Measurements from ENCODE around the gene TCP10L.
A peak's percentile ranks its signal among the peaks of the same experiment; 100 is the strongest.
"Not testable (repeated sequence)": the region's sequence is repeated elsewhere in the genome, so short reads cannot be mapped to it uniquely, and the experiment has no call there.

TCP10L gene

DNA sequence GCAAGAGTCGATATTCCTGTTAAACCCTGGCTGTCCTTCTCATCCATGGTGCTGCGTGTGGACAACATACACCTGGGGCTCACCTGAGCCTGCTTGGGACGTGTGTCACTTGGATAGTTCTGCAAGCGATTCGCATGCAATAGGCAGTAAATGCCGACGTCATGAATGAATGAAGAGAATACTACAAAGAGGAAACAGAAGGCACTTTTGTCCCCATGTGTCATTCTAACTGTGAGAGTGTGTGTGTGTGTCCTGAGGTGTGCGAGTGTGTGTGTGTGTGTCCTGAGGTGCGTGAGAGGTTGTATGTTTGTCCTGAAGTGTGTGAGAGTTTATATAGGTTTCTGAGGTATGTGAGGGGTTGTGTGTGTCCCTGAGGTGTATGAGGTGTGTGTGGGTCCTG is 647 bp upstream of the TCP10L start:
- no peak for DNase-seq

GRCh38 chr21:32584472-32584871 is 851 bp downstream of the TCP10L start:
- no peak for DNase-seq

- peak; percentile 19 for DNase-seq
These were observed 3.6 kb downstream of the TCP10L start for GRCh38 chr21:32581732-32582131.

DNA sequence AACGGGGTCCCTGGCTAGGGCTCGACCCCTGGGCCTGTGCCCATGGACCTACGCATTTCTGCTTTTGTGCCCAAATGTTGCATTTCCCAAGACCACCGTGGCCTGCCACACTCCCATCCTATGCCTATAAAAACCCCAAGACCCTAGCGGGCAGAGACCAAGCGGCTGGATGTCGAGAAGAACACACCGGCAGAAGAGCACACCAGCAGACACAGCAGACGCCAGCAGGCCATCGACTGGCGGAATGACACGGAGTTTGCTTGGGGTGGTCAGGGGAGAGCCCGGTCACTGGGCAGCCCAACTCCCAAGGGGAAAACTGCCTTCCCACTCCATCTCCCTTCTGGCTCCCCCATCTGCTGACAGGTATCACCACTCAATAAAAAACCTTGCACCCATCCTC is 4.4 kb downstream of the TCP10L start:
- DNase-seq, result no peak

- DNase-seq, result peak; percentile 70
These were observed 7.1 kb downstream of the TCP10L start for GRCh38 chr21:32578107-32578691.

DNA sequence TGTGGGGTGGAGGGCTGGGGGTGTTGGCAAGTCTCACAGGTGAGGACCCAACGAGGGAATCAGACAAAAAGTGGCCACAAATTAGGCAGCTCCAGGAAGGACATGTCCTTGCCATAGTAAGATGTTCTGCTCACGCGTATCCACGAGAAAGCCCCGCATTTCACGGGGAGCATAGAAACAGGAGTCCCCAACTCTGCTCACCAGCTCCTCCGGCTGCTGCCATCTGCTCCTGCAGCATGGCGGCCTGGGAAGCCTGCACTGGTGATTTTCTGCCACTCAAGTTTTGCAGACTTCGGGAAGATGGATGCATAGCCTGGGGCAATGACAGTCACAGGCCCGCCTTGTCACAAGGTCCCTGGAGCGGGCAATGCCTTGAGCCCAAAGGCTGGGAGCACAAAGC is 9.3 kb downstream of the TCP10L start:
- peak; percentile 50 for DNase-seq

DNA sequence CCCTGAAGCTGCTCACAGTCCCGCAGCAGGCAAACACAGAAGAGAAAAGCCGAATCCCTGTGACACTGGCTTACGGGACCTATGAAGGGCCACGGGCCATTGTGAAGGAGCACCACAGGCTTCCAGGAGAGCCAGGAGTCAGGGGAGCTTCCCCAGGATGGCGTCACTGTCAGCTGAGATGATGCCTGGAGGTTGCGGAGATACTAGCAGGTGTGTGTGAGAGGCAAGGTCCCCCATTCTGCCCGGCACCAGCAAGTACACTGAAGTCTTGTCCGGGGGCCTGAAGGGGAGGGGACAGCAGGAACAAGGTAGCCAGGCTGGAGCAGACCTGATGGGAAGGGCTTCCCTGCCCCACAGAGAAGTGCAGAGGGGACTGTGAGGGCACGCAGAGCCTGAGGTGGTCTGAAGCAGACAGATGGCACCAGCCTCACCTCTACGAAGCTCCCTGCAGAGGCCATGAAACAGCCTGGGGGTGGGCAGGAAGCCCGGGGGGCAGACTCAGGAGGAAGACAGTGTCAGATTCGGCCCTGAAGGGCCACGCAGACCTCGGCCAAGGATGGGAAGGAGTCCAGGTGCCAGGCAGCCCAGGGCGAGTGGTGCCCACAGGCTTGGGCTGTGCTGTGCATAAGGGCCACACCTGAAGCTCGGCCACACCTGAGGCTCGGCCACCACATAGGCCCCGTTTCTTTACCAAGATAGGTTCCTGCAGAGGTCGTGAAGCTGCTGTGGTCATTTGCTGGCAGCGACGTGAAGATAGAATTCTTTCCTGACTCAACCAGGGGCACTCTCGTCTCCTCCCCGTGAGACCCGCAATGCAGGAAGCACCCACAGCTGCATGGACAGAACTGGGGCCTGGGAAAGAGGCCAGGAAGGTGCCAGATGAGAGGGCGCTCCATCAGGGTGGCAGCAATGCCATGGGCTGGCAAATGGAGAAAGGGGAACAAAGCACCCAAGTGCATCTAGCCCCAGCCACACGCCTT is 10.1 kb downstream of the TCP10L start:
- peak; percentile 49 for DNase-seq

DNA sequence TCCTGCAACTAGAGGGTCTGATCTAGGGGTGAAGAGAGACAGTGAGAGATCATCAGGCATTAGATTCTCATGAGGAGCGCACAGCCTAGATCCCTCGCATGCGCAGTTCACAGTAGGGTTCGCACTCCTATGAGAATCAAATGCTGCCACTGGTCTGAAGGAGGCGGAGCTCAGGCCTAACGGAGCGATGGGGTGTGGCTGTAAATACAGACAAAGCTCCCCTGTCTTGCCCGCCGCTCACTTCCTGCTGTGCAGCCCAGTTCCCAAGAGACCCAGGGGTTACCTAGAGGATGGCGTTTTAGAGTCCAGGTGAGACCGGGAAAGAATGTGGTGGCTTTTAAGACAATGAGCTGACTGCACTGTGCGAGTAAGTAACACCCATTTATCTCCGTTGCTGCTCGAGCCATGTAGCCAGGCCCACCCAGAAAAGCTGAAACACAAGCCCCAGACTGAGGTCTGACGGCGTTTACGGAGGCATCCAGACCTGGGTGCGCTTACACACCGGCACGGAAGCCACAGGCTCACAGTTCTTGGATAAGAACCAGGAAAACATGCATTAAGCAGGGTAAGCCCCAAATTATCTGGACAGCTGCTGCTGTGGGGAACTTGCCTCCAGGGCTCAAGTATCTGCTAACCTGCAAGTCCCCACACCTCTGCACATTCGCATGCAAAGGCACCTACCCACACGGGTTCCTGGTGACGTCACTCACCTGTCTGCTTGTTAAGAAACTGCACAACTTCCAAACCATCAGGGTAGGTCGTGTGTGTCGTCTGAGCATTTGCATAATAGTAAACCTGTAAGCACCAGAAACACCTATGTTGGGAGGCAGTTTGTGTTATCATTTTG is 12.5 kb downstream of the TCP10L start:
- DNase-seq, result peak; percentile 65

- DNase-seq, result peak; percentile 34
These were observed 14.9 kb downstream of the TCP10L start for GRCh38 chr21:32570456-32570855.

DNA sequence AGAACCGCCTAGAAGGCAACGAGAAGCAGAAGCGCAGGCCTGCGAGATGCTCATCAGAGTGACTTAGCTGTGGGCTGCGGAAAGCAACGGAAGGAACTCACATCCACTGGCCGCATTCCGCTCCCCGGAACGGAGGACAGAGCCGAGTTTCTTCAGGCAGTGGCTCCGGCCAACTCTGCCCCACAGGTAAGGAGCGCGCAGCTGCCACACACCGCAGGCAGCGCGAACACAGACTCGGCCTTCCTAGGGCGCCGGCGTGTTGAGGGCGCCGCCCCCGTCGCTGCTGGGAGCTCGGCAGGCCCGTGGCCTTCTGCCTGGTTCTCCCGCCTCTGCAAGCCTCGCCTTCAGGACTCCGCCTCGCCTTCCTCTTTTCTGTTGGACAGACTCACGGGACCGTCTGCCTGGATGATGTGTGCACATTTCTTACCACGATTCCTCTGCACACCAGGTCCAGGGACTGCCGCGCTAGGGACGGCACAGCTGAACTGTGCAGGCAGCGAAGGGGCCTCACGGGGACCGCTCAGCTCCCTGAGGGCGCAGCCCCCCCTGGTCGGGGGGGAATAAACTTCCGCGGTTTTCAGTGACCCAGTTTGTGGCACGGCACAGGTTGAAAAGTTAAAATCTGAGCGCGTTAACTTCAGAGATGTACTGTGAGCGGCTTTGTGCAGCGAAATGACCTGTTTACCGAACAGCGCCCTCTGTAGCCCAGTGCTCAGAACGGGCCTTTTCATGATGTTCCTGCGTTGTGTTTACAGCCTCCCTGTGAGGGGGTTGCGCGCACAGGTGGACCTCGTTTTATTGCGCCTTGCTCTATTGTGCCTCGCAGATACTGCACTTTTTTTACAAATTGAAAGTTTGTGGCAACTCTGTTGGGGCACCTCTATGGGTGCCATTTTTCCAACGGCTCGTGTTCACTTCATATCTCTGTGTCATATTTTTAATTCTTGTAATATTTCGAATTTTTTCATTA is 15.8 kb downstream of the TCP10L start:
- peak; percentile 91 for DNase-seq

- peak; percentile 43 for DNase-seq
These were observed 17.7 kb downstream of the TCP10L start for GRCh38 chr21:32567626-32568025.

- DNase-seq, result no peak
These were observed 18.5 kb downstream of the TCP10L start for GRCh38 chr21:32566741-32567389.

- no peak for DNase-seq
These were observed 19.4 kb downstream of the TCP10L start for GRCh38 chr21:32565856-32566465.

- DNase-seq, result no peak
These were observed 22.4 kb downstream of the TCP10L start for GRCh38 chr21:32562915-32563314.

GRCh38 chr21:32562426-32562825 is 22.9 kb downstream of the TCP10L start:
- DNase-seq, result no peak

GRCh38 chr21:32561476-32561875 is 23.8 kb downstream of the TCP10L start:
- not testable (repeated sequence) for DNase-seq

DNA sequence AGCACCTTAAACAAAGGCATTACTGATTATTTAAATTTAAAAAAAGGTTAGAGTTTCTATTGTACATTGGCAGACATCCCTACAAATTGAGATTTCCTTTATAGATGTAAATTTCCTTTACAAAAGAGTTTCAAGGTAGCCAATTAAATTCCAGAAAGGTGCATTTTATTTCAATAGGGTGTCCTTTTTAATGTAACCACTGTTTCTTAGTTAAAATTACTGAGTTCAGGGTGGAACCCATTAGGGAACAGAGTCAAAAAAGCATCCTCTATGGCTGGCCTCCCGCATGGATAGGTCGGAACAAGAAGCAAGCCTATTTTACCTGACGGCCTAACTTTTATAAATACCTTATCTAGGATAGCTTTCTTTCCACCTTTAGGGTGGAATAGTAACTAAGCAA is 24.4 kb downstream of the TCP10L start:
- DNase-seq, result no peak

DNA sequence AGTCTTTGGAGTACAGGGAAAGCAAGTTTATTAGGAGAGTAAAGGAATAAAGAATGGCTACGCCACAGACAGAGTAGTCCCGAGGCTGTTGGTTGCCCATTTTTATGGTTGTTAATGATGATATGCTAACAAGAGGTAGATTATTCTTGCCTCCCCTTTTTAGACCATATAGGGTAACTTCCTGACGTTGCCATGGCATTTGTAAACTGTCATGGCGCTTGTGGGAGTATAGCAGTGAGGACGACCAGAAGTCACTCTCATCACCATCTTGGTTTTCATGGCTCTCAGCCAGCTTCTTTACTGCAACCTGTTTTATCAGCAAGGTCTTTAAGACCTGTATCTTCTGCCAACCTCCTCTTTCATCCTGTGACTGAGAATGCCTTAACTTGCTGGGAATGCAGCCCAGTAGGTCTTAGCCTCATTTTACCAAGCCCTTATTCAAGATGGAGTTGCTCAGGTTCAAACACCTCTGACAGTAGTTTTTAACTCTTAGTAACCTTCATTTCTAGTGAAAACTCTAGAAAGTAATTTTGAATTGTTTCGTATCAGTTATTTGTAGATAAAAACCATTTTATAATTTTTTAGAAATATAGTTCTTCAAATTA is 26.2 kb downstream of the TCP10L start:
- DNase-seq, result no peak

DNA sequence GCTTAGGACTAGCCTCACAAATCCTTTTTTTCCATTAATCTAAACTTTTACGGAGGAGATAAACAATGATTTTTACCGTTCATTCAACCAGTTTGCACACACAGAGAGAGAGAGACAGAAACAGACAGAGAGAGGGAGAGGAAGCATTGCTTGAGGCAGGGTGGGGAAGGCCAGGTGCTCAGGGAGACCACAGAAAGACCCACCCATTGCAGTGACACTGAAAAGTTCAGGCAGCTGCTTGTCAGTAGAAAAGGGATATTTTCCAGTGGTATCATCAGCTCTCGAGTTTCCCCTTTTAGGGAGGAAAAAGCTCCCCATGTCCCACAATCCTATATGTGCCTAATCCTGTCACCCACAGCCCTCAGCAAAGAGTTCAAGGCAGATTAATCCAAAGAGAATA is 27.2 kb downstream of the TCP10L start:
- no peak for DNase-seq

DNA sequence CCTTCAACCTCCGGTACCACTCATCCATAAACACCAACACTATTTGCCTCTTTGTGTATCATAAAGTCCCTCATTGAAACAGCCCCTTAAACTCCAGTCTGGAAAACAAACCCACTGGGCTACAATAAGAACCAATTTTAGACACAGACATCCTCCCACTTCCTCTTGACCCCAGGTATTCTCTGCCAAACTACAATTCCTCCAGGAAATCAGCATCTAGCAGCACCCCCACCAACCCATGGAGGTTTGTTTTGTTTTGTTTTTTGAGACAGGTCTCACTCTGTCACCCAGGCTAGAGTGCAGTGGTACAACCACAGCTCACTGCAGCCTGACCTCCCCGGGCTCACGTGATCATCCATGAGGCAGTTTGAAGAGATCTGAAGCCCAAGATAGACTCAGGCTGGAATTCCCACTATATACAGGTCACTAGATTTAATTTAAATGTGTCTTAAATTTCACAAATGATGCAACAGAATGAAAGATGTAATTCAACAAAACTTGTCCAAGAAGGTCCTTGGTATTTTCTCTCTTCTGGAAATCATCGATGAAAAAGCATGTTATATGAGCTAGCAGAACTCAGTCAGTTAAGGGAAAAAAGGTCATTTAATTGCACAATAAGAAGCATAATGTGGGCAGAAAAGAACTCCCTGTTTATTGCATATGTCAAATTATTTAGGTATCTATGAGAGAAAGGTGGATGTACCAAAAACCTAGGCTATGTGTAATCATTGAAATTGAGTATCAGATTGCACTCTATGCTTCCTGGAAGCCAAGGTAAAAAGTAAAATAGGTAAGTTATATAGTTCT is 30.3 kb downstream of the TCP10L start:
- DNase-seq, result no peak
